Hematopoietic multipotent progenitor cell treated with erythropoietin and hydrocortisone succinate and interleukin-3 and kit ligand, for 17 days (in vitro differentiated cells): ENCODE measurements around the gene MAPK4.
"Not testable (repeated sequence)": the region's sequence is repeated elsewhere in the genome, so short reads cannot be mapped to it uniquely, and the experiment has no call there.

Source experiments
- DNase-seq: peaks from one replicate; pipeline ENCODE4 v3.0.0-alpha.2; 2015; ENCODE audit warnings: low spot score

The MAPK4 gene

GRCh38 chr18:50686409-50686808 is 126.5 kb downstream of the MAPK4 start:
- DNase-seq = no peak

- no peak for DNase-seq
These were observed 127.6 kb downstream of the MAPK4 start for GRCh38 chr18:50687491-50687890.

GRCh38 chr18:50689578-50689977 is 129.7 kb downstream of the MAPK4 start:
- no peak for DNase-seq

- DNase-seq = no peak
These were observed 134.3 kb downstream of the MAPK4 start for GRCh38 chr18:50694147-50694546.

- no peak for DNase-seq
These were observed 135.7 kb downstream of the MAPK4 start for GRCh38 chr18:50695431-50696176.

GRCh38 chr18:50696436-50696835 is 136.5 kb downstream of the MAPK4 start:
- DNase-seq = no peak

GRCh38 chr18:50696929-50697328 is 137.0 kb downstream of the MAPK4 start:
- no peak for DNase-seq

GRCh38 chr18:50697509-50697908 is 137.6 kb downstream of the MAPK4 start:
- no peak for DNase-seq

- DNase-seq = no peak
These were observed 140.6 kb downstream of the MAPK4 start for GRCh38 chr18:50700245-50701165.

GRCh38 chr18:50704357-50704940 is 144.6 kb downstream of the MAPK4 start:
- no peak for DNase-seq

- no peak for DNase-seq
These were observed 146.3 kb downstream of the MAPK4 start for GRCh38 chr18:50706199-50706598.

GRCh38 chr18:50706651-50707050 is 146.8 kb downstream of the MAPK4 start:
- no peak for DNase-seq

GRCh38 chr18:50707297-50707696 is 147.4 kb downstream of the MAPK4 start:
- not testable (repeated sequence) for DNase-seq

- no peak for DNase-seq
These were observed 148.1 kb downstream of the MAPK4 start for GRCh38 chr18:50707855-50708469.

- no peak for DNase-seq
These were observed 149.3 kb downstream of the MAPK4 start for GRCh38 chr18:50709193-50709592.

GRCh38 chr18:50711386-50711785 is 151.5 kb downstream of the MAPK4 start:
- DNase-seq = no peak

- no peak for DNase-seq
These were observed 156.0 kb downstream of the MAPK4 start for GRCh38 chr18:50715919-50716318.

GRCh38 chr18:50716902-50717301 is 157.0 kb downstream of the MAPK4 start:
- no peak for DNase-seq

- DNase-seq = no peak
These were observed 157.7 kb downstream of the MAPK4 start for GRCh38 chr18:50717563-50717962.

- DNase-seq = no peak
These were observed 159.8 kb downstream of the MAPK4 start for GRCh38 chr18:50719471-50720324.

GRCh38 chr18:50720325-50720674 is 160.4 kb downstream of the MAPK4 start:
- DNase-seq = no peak
